ENCODE data around the gene CSNK2B.
A peak's percentile ranks its signal among the peaks of the same experiment; 100 is the strongest.

CSNK2B gene

DNA sequence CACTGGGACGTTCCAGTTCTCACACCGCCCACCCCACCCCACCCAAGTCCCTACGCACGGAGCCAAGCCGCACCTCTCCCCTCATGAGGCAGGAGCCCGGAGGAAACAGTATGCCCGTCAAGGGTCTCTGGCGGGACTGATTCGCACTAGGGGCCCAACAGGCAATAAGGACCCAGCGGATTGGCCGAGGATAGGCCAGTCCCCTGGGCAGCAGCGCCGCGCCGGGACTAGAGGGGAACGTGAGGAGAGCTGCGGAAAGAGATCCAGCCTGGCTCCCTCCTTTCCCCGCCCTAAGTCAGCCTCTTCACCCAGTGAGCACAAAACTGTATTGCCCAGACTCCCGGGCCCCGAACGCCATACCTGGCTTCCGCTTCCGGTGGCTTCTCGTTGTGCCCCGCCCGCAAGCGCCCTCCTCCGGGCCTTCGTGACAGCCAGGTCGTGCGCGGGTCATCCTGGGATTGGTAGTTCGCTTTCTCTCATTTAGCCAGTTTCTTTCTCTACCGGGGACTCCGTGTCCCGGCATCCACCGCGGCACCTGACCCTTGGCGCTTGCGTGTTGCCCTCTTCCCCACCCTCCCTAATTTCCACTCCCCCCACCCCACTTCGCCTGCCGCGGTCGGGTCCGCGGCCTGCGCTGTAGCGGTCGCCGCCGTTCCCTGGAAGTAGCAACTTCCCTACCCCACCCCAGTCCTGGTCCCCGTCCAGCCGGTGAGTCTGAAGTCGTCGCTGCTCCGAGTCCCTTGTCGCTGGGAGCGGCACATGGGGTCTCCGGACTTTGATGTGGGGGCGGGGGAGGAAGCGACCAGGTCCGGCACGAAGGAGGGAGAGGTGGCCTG is at the start of gene CSNK2B:
TSS of gene CSNK2B (plus strand) at position 580 of the 836 bp plus-strand sequence. CDS start 752 bp downstream, outside the sequence.
- DNase-seq (ENCODE audit: low read depth in 2 of 3, low spot score in 1 of 3): peak; percentile 97 to 98 (median 97)

- no peak for DNase-seq (ENCODE audit: low read depth in 2 of 3, low spot score in 1 of 3)
These were observed 48.9 kb upstream of the CSNK2B start for GRCh38 chr6:31617010-31617409.

GRCh38 chr6:31619805-31620585 is 45.9 kb upstream of the CSNK2B start:
- peak; percentile 97 for DNase-seq (ENCODE audit: low read depth in 2 of 3, low spot score in 1 of 3)

- DNase-seq (ENCODE audit: low read depth in 2 of 3, low spot score in 1 of 3): peak in 2 of 3 donors; percentile 94 to 99
These were observed 45.1 kb upstream of the CSNK2B start, which contains the start of gene PRRC2A for GRCh38 chr6:31620586-31621319. Gene PRRC2A, plus strand, starts transcription at chr6:31620715. Its CDS starts 2,075 bp downstream, at chr6:31622790.

GRCh38 chr6:31621320-31621939 is 44.5 kb upstream of the CSNK2B start:
- DNase-seq (ENCODE audit: low read depth in 2 of 3, low spot score in 1 of 3): no peak

- no peak for DNase-seq (ENCODE audit: low read depth in 2 of 3, low spot score in 1 of 3)
These were observed 43.9 kb upstream of the CSNK2B start for GRCh38 chr6:31621991-31622390.

- no peak for DNase-seq (ENCODE audit: low read depth in 2 of 3, low spot score in 1 of 3)
These were observed 43.2 kb upstream of the CSNK2B start for GRCh38 chr6:31622684-31623091.

DNA sequence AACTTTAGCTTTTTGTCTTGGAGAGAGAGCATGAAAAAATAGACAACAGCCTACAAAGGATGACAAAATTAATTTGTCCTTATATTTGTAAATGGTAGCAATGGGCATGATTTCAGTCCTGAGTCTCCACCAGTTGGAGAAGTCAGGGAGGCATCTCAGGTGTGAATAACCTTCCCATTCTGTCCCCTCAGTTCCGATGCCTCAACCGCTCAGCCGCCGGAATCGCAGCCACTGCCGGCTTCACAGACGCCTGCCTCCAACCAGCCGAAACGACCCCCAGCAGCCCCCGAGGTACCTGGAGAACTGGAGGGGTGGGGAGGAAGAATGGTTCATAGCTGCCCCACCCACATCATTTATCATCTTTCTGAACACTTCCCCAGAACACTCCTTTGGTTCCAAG is 41.8 kb upstream of the CSNK2B start:
- no peak for DNase-seq (ENCODE audit: low read depth in 2 of 3, low spot score in 1 of 3)

GRCh38 chr6:31626952-31627351 is 38.9 kb upstream of the CSNK2B start:
- no peak for DNase-seq (ENCODE audit: low read depth in 2 of 3, low spot score in 1 of 3)

DNA sequence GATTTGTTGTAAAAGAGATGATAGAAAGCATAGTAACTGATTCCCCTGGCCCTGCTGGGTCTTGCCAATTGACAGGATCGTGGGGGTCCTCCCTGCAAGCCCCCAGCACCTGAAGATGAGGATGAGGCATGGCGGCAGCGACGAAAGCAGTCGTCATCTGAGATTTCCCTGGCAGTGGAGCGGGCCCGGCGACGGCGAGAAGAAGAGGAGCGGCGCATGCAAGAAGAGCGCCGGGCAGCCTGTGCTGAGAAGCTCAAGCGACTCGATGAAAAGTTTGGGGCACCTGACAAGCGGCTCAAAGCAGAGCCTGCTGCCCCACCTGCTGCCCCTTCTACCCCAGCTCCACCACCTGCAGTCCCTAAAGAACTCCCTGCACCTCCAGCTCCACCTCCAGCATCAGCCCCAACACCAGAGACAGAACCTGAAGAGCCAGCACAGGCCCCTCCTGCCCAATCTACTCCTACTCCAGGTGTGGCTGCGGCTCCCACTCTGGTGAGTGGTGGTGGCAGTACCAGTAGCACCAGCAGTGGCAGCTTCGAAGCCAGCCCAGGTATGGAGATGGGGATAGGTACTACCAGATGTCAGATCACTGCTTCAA is 38.1 kb upstream of the CSNK2B start:
- DNase-seq (ENCODE audit: low read depth in 2 of 3, low spot score in 1 of 3): no peak

DNA sequence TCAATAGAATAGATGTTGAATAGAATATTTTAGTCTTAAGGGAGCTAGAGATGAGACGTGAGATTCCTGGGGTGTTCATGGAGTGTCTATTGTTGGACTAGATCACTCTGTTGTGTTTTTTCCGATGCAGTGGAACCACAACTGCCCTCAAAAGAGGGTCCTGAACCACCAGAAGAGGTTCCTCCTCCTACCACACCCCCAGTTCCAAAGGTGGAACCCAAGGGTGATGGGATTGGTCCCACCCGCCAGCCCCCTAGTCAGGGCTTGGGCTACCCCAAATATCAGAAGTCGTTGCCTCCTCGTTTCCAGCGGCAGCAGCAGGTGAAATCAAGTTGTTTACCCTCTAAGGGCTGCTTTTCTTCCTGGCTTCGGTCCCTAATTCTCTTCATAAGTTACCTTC is 36.9 kb upstream of the CSNK2B start:
- no peak for DNase-seq (ENCODE audit: low read depth in 2 of 3, low spot score in 1 of 3)

GRCh38 chr6:31630177-31630934 is 35.5 kb upstream of the CSNK2B start:
- DNase-seq (ENCODE audit: low read depth in 2 of 3, low spot score in 1 of 3): no peak

DNA sequence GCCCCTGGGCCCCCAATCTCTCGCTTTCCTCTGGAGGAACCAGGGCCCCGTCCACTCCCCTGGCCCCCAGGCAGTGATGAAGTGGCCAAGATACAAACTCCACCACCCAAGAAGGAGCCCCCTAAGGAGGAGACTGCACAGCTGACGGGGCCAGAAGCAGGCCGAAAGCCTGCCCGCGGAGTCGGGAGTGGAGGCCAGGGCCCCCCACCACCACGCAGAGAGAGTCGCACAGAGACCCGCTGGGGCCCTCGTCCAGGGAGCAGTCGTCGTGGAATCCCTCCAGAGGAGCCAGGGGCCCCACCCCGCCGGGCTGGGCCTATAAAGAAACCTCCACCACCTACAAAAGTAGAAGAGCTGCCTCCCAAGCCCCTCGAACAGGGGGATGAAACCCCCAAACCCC is 34.7 kb upstream of the CSNK2B start:
- DNase-seq (ENCODE audit: low read depth in 2 of 3, low spot score in 1 of 3): no peak

- no peak for DNase-seq (ENCODE audit: low read depth in 2 of 3, low spot score in 1 of 3)
These were observed 34.1 kb upstream of the CSNK2B start for GRCh38 chr6:31631681-31632278.

DNA sequence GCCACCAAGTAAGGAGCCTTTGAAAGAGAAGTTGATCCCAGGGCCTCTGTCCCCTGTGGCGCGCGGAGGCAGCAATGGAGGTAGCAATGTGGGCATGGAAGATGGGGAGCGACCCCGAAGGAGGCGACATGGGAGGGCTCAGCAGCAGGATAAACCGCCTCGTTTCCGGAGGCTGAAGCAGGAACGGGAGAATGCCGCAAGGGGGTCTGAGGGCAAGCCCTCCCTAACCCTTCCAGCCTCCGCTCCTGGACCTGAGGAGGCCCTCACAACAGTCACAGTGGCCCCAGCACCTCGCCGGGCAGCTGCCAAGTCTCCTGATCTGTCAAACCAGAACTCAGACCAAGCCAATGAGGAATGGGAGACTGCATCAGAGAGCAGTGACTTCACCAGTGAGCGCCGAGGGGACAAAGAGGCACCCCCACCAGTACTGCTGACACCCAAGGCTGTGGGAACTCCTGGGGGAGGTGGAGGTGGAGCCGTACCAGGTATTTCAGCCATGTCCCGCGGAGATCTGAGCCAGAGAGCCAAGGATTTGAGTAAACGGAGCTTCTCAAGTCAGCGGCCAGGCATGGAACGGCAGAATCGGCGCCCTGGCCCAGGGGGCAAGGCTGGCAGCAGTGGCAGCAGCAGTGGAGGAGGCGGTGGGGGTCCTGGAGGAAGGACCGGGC is 33.5 kb upstream of the CSNK2B start:
- DNase-seq (ENCODE audit: low read depth in 2 of 3, low spot score in 1 of 3): no peak

- no peak for DNase-seq (ENCODE audit: low read depth in 2 of 3, low spot score in 1 of 3)
These were observed 32.4 kb upstream of the CSNK2B start for GRCh38 chr6:31633447-31633846.

- DNase-seq (ENCODE audit: low read depth in 2 of 3, low spot score in 1 of 3): no peak
These were observed 31.7 kb upstream of the CSNK2B start for GRCh38 chr6:31634131-31634530.

- no peak for DNase-seq (ENCODE audit: low read depth in 2 of 3, low spot score in 1 of 3)
These were observed 30.8 kb upstream of the CSNK2B start for GRCh38 chr6:31634969-31635575.

Data from stimulated activated CD4-positive, alpha-beta T cell treated with anti-CD3 and anti-CD28 coated beads, Interleukin-12 subunit alpha, Interleukin-12 subunit beta, amount 100 ng/mL, for 48 hours (primary cell).